Uterus (tissue), 2 donors: ENCODE results near the gene AGPAT4.

Experiments used
- CTCF ChIP-seq, 4 experiments: fragments of 200-600 bp in 2 of 4; fragments of 450-650 bp in 2 of 4; sonication (generic) in 2 of 4; IDR thresholded peaks; one replicate each; pipeline ENCODE4 v1.5.1; 2016 to 2019; ENCODE audit warnings: antibody characterized with exemption in 4 of 4, mild to moderate bottlenecking in 2 of 4, moderate library complexity in 1 of 4
- POLR2A ChIP-seq, 2 donors: fragments of 450-650 bp; IDR thresholded peaks; one replicate each; pipeline ENCODE4 v1.6.1; 2016; ENCODE audit warnings: antibody characterized with exemption in 2 of 2, mild to moderate bottlenecking in 1 of 2, moderate library complexity in 1 of 2

- TF ChIP-seq POLR2A (IDR thresholded peaks at IDR 0.05) (no peak), CTCF (IDR thresholded peaks at IDR 0.05) (no peak)
Measured at GRCh38 chr6:161150136-161150535, 123.7 kb downstream of the AGPAT4 start.
